Neural progenitor cell (in vitro differentiated cells): ENCODE results near the gene PROSER2.

Experiments used
- CTCF ChIP-seq: fragments of 200-600 bp; sonication (generic); IDR thresholded peaks from 2 replicates; pipeline ENCODE4 v1.5.1; 2017; ENCODE audit warnings: antibody characterized with exemption, mild to moderate bottlenecking
- EZH2 ChIP-seq: fragments of 200-600 bp; sonication (generic); IDR thresholded peaks from 2 replicates; pipeline ENCODE4 v1.6.1; 2017; ENCODE audit warnings: antibody characterized with exemption, mild to moderate bottlenecking, moderate library complexity
- EZH2phosphoT487 ChIP-seq: fragments of 200-600 bp; sonication (generic); IDR thresholded peaks from 2 replicates; pipeline ENCODE4 v1.6.1; 2017; ENCODE audit warnings: antibody characterized with exemption

- TF ChIP-seq CTCF (no peak), EZH2 (no peak), EZH2phosphoT487 (no peak)
Measured at GRCh38 chr10:11863353-11864109, 40.4 kb downstream of the PROSER2 start.
